Fibroblast of lung (primary cell): ENCODE data around the gene NEXN.

ENCODE experiments used
- CTCF ChIP-seq, 2 donors: IDR thresholded peaks in 1 of 2; conservative IDR thresholded peaks in 1 of 2; 1 replicate in 1 of 2; 2 replicates in 1 of 2; pipeline ENCODE4 v1.5.1; 2011 to 2012; ENCODE audit warnings: low read length in 2 of 2, control low read depth in 1 of 2, inconsistent platforms in 1 of 2, low read depth in 1 of 2, mild to moderate bottlenecking in 1 of 2
- EZH2 ChIP-seq: IDR thresholded peaks from 2 replicates; pipeline ENCODE4 v1.5.1; 2012; ENCODE audit warnings: low read length, control low read depth, mild to moderate bottlenecking; ENCODE audit errors: missing control alignments

GRCh38 chr1:77906624-77907023 lies 18.2 kb downstream of the NEXN start:
- TF ChIP-seq CTCF (conservative IDR thresholded peaks at IDR 0.05 in 1 of 2, IDR thresholded peaks at IDR 0.05 in 1 of 2; ENCODE audit: low read depth in 1 of 2, low read length in 2 of 2): no peak
- no peak for TF ChIP-seq EZH2
